ENCODE measurements around the gene CCND2.
"Not testable (repeated sequence)": the region's sequence is repeated elsewhere in the genome, so short reads cannot be mapped to it uniquely, and the experiment has no call there.

The CCND2 gene

GRCh38 chr12:4242595-4242994 is 31.0 kb upstream of the CCND2 start:
- H3K9me3 ChIP-seq (ENCODE audit: control insufficient read depth, insufficient read depth, low read length): no peaks in the 10 kb centered on the region
- H3K9ac ChIP-seq (ENCODE audit: low read depth, low read length): no peak overlapping the region
- H3K36me3 ChIP-seq (ENCODE audit: control insufficient read depth, insufficient read depth, low read length): no peaks in the 10 kb centered on the region
- peaks cover 11% of the 10 kb centered on the region for H3K4me1 ChIP-seq (ENCODE audit: control insufficient read depth, insufficient read depth, low read length)
- no peak overlapping the region for H3K4me3 ChIP-seq (ENCODE audit: low read depth, low read length)
- no peaks in the 10 kb centered on the region for H3K27me3 ChIP-seq (ENCODE audit: control insufficient read depth, insufficient read depth, low read length)

- Histone ChIP-seq H3K4me3 (ENCODE audit: low read depth, low read length) (no peak overlapping the region), H3K9ac (ENCODE audit: low read depth, low read length) (no peak overlapping the region), H3K4me1 (ENCODE audit: control insufficient read depth, insufficient read depth, low read length) (peaks cover 11% of the 10 kb centered on the region), H3K36me3 (ENCODE audit: control insufficient read depth, insufficient read depth, low read length) (no peaks in the 10 kb centered on the region), H3K27me3 (ENCODE audit: control insufficient read depth, insufficient read depth, low read length) (no peaks in the 10 kb centered on the region), H3K9me3 (ENCODE audit: control insufficient read depth, insufficient read depth, low read length) (no peaks in the 10 kb centered on the region)
Observed at GRCh38 chr12:4243091-4243490, 30.5 kb upstream of the CCND2 start.

GRCh38 chr12:4243491-4244100 is 30.0 kb upstream of the CCND2 start:
- H3K36me3 ChIP-seq (ENCODE audit: control insufficient read depth, insufficient read depth, low read length); H3K9ac ChIP-seq (ENCODE audit: low read depth, low read length); H3K4me3 ChIP-seq (ENCODE audit: low read depth, low read length); H3K27me3 ChIP-seq (ENCODE audit: control insufficient read depth, insufficient read depth, low read length); H3K9me3 ChIP-seq (ENCODE audit: control insufficient read depth, insufficient read depth, low read length): not testable (repeated sequence)
- H3K4me1 ChIP-seq (ENCODE audit: control insufficient read depth, insufficient read depth, low read length): peaks cover 11% of the 10 kb centered on the region

GRCh38 chr12:4244868-4245267 is 28.7 kb upstream of the CCND2 start:
- H3K36me3 ChIP-seq (ENCODE audit: control insufficient read depth, insufficient read depth, low read length): no peaks in the 10 kb centered on the region

GRCh38 chr12:4245446-4245845 is 28.1 kb upstream of the CCND2 start:
- Histone ChIP-seq H3K4me1 (ENCODE audit: control insufficient read depth, insufficient read depth, low read length) (peaks cover 11% of the 10 kb centered on the region), H3K9ac (ENCODE audit: low read depth, low read length) (no peak overlapping the region)

More at GRCh38 chr12:4244868-4245267, 28.7 kb upstream of the CCND2 start:
- no peaks in the 10 kb centered on the region for H3K9me3 ChIP-seq (ENCODE audit: control insufficient read depth, insufficient read depth, low read length)
- no peak overlapping the region for H3K4me3 ChIP-seq (ENCODE audit: low read depth, low read length)
- H3K27me3 ChIP-seq (ENCODE audit: control insufficient read depth, insufficient read depth, low read length): no peaks in the 10 kb centered on the region
- H3K4me1 ChIP-seq (ENCODE audit: control insufficient read depth, insufficient read depth, low read length): peaks cover 11% of the 10 kb centered on the region
- no peak overlapping the region for H3K9ac ChIP-seq (ENCODE audit: low read depth, low read length)

GRCh38 chr12:4246116-4246515 is 27.4 kb upstream of the CCND2 start:
- Histone ChIP-seq H3K27me3 (ENCODE audit: control insufficient read depth, insufficient read depth, low read length) (no peaks in the 10 kb centered on the region), H3K4me1 (ENCODE audit: control insufficient read depth, insufficient read depth, low read length) (peaks cover 9% of the 10 kb centered on the region), H3K36me3 (ENCODE audit: control insufficient read depth, insufficient read depth, low read length) (no peaks in the 10 kb centered on the region), H3K4me3 (ENCODE audit: low read depth, low read length) (no peak overlapping the region), H3K9ac (ENCODE audit: low read depth, low read length) (no peak overlapping the region), H3K9me3 (ENCODE audit: control insufficient read depth, insufficient read depth, low read length) (no peaks in the 10 kb centered on the region)

More at GRCh38 chr12:4245446-4245845, 28.1 kb upstream of the CCND2 start:
- Histone ChIP-seq H3K27me3 (ENCODE audit: control insufficient read depth, insufficient read depth, low read length) (no peaks in the 10 kb centered on the region), H3K36me3 (ENCODE audit: control insufficient read depth, insufficient read depth, low read length) (no peaks in the 10 kb centered on the region), H3K4me3 (ENCODE audit: low read depth, low read length) (no peak overlapping the region), H3K9me3 (ENCODE audit: control insufficient read depth, insufficient read depth, low read length) (no peaks in the 10 kb centered on the region)

GRCh38 chr12:4250691-4251090 is 22.9 kb upstream of the CCND2 start:
- H3K9me3 ChIP-seq (ENCODE audit: control insufficient read depth, insufficient read depth, low read length): no peaks in the 10 kb centered on the region
- H3K9ac ChIP-seq (ENCODE audit: low read depth, low read length): no peak overlapping the region
- no peak overlapping the region for H3K4me3 ChIP-seq (ENCODE audit: low read depth, low read length)
- no peaks in the 10 kb centered on the region for H3K27me3 ChIP-seq (ENCODE audit: control insufficient read depth, insufficient read depth, low read length)
- H3K4me1 ChIP-seq (ENCODE audit: control insufficient read depth, insufficient read depth, low read length): no peaks in the 10 kb centered on the region
- H3K36me3 ChIP-seq (ENCODE audit: control insufficient read depth, insufficient read depth, low read length): no peaks in the 10 kb centered on the region

GRCh38 chr12:4251216-4251891 is 22.2 kb upstream of the CCND2 start:
- H3K9me3 ChIP-seq (ENCODE audit: control insufficient read depth, insufficient read depth, low read length): no peaks in the 10 kb centered on the region
- H3K9ac ChIP-seq (ENCODE audit: low read depth, low read length): no peak overlapping the region
- no peaks in the 10 kb centered on the region for H3K36me3 ChIP-seq (ENCODE audit: control insufficient read depth, insufficient read depth, low read length)
- no peaks in the 10 kb centered on the region for H3K27me3 ChIP-seq (ENCODE audit: control insufficient read depth, insufficient read depth, low read length)
- no peak overlapping the region for H3K4me3 ChIP-seq (ENCODE audit: low read depth, low read length)
- H3K4me1 ChIP-seq (ENCODE audit: control insufficient read depth, insufficient read depth, low read length): no peaks in the 10 kb centered on the region

GRCh38 chr12:4251967-4252366 is 21.6 kb upstream of the CCND2 start:
- H3K27me3 ChIP-seq (ENCODE audit: control insufficient read depth, insufficient read depth, low read length): no peaks in the 10 kb centered on the region

GRCh38 chr12:4252601-4253000 is 21.0 kb upstream of the CCND2 start:
- Histone ChIP-seq H3K9me3 (ENCODE audit: control insufficient read depth, insufficient read depth, low read length) (no peaks in the 10 kb centered on the region), H3K27me3 (ENCODE audit: control insufficient read depth, insufficient read depth, low read length) (no peaks in the 10 kb centered on the region), H3K9ac (ENCODE audit: low read depth, low read length) (no peak overlapping the region), H3K36me3 (ENCODE audit: control insufficient read depth, insufficient read depth, low read length) (no peaks in the 10 kb centered on the region), H3K4me3 (ENCODE audit: low read depth, low read length) (no peak overlapping the region), H3K4me1 (ENCODE audit: control insufficient read depth, insufficient read depth, low read length) (no peaks in the 10 kb centered on the region)

More at GRCh38 chr12:4251967-4252366, 21.6 kb upstream of the CCND2 start:
- H3K9me3 ChIP-seq (ENCODE audit: control insufficient read depth, insufficient read depth, low read length): no peaks in the 10 kb centered on the region
- no peaks in the 10 kb centered on the region for H3K36me3 ChIP-seq (ENCODE audit: control insufficient read depth, insufficient read depth, low read length)
- no peak overlapping the region for H3K4me3 ChIP-seq (ENCODE audit: low read depth, low read length)
- H3K4me1 ChIP-seq (ENCODE audit: control insufficient read depth, insufficient read depth, low read length): no peaks in the 10 kb centered on the region
- no peak overlapping the region for H3K9ac ChIP-seq (ENCODE audit: low read depth, low read length)

GRCh38 chr12:4256043-4256826 is 17.3 kb upstream of the CCND2 start:
- no peak overlapping the region for H3K4me3 ChIP-seq (ENCODE audit: low read depth, low read length)
- H3K9me3 ChIP-seq (ENCODE audit: control insufficient read depth, insufficient read depth, low read length): no peaks in the 10 kb centered on the region
- H3K4me1 ChIP-seq (ENCODE audit: control insufficient read depth, insufficient read depth, low read length): no peaks in the 10 kb centered on the region
- no peaks in the 10 kb centered on the region for H3K27me3 ChIP-seq (ENCODE audit: control insufficient read depth, insufficient read depth, low read length)
- H3K9ac ChIP-seq (ENCODE audit: low read depth, low read length): no peak overlapping the region
- no peaks in the 10 kb centered on the region for H3K36me3 ChIP-seq (ENCODE audit: control insufficient read depth, insufficient read depth, low read length)

GRCh38 chr12:4257442-4257841 is 16.1 kb upstream of the CCND2 start:
- no peaks in the 10 kb centered on the region for H3K9me3 ChIP-seq (ENCODE audit: control insufficient read depth, insufficient read depth, low read length)
- H3K9ac ChIP-seq (ENCODE audit: low read depth, low read length): no peak overlapping the region
- H3K27me3 ChIP-seq (ENCODE audit: control insufficient read depth, insufficient read depth, low read length): no peaks in the 10 kb centered on the region
- H3K4me3 ChIP-seq (ENCODE audit: low read depth, low read length): no peak overlapping the region
- no peaks in the 10 kb centered on the region for H3K4me1 ChIP-seq (ENCODE audit: control insufficient read depth, insufficient read depth, low read length)
- H3K36me3 ChIP-seq (ENCODE audit: control insufficient read depth, insufficient read depth, low read length): no peaks in the 10 kb centered on the region
